ENCODE measurements around the gene TSFM.
"Not testable (repeated sequence)": the region's sequence is repeated elsewhere in the genome, so short reads cannot be mapped to it uniquely, and the experiment has no call there.

The TSFM gene

DNA sequence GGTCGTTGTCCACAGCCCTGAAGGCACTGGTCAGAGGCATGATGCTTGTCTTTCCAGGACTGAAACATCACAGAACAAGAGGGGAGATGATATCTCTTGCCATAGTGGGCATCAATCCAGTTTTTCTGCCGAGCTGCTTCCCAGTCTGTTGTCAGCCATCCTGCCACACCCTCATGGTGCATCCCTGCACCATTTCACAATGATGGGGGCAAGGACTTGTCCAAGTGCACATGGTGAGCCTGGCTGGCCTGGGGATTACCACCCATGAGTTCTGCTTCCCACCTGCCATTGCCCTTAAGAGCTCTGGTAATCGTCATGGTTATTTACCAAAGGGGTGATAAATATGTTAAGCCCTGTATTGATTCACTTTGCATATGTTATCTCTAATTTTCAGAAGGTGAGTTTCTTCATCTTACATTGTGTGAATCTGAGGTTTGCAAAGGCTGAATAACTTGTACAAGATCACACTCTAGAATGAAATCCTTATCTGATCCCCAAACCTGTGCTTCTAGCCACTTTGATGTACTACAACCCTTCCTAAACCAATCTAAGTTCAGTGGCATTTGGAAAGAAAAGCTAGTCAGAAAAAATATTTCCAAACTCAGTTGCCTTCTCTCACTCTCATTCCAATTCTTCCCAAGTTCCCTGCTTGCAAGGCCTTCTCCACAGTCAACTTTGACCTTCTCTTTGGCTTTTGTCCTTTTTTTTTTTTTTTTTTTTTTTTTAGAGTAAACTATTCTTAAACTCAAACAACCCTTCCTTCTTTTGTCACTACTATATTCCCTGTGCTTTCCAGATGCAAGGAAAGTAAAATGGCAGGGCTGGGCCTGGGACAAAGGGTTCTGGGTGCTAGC, 33.6 kb downstream of the TSFM start:
- no peak for FAIRE-seq

DNA sequence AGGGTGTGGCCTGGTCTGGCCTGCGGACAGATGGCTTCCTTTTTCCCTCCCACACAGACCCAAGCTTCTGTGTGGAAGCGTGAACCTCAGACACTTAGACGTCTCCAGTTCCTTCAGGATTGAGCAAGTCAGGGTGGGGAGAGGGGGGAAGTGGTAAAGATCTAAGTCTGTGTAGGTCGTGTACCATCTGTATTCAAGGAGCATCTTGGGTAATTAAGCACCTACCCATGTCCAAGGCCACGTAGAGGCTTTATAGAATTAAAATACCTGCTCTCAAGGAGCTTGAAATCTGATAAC, 34.2 kb downstream of the TSFM start:
- FAIRE-seq = no peak

DNA sequence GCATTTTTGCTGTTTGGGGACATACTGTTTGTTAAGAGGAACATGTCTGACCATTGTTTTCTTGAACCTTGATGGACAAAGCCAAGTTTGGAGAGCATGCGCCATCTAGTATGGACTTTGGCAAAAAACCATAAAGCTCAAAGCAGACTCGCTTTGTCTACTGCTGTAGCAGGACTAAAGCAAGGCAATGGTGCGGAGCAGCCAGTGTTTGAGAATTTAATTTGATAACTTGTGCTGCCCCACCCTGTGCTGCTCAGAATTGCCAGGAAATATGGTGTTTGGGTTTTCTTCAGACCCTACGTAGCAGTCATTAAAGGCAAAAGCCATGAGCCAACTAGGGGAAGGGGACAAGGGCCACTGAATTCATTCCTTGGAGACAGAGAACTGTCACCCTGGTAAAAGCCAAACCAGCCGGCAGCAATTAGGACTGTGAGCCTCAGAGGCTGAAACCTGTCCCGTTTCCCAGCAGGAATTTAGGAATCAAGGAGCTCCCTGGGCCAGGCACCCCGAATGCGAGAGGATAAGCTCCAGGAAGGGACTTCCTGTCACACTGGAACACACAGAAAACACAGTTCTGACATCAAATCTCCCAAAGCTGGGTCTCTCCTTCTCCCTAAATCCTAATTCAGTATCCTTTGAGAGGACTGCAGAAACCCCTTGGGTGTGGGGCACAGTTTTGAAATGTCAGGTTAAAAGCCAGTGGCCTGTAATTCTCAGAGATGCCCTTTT, 34.8 kb downstream of the TSFM start:
- no peak for FAIRE-seq

DNA sequence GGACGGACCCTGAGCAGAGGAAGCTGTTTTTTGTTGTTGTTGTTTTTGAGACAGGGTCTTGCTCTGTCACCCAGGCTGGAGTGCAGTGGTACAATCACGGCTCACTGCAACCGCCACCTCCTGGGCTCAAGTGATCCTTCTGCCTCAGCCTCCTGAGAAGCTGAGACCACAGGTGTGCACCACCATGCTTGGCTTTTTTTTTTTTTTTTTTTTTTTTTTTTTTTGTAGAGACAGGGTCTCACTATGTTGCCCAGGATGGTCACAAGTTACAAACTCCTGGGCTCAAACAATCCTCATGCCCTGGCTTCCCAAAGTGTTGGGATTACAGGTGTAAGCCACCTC, 35.4 kb downstream of the TSFM start:
- not testable (repeated sequence) for FAIRE-seq

DNA sequence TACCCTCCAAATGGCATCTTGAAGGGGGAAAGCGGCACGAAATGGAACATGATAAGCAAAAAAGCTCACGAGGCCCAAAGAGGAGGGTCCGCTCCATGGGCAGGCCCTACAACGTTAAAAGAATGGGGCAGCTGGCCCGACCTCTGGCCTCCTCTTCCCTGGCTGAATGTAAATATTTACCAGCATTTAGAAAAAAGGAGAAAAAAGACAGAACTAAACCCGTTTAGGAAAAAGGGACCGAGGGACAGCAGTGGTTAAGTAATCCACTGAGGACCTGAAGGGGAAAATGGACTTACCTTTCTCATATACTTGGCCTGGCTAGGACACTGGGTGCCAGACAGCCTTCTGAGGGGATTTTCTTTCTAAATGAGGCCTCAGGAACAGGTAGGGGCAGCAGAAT, 37.5 kb downstream of the TSFM start:
- FAIRE-seq = not testable (repeated sequence)

DNA sequence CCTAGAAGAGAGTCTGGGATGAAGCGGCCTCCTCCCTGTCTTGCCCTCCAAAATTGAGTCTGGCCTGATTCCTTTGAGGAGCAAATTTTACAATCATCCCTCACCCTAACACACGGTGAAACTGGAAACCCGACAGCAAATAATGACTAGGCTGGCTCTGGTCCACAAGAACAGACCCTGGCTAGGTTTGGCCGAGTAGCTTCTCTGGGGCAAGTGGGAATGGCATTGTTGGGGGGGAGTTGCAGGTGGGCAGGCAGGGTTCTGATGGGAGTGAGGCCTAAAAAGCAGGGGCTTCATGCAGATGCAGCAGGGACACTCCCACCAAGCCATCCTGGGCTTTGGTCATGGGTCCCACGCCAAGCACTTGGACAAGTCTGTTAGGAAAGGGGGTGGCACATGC, 38.4 kb downstream of the TSFM start:
- not testable (repeated sequence) for FAIRE-seq

DNA sequence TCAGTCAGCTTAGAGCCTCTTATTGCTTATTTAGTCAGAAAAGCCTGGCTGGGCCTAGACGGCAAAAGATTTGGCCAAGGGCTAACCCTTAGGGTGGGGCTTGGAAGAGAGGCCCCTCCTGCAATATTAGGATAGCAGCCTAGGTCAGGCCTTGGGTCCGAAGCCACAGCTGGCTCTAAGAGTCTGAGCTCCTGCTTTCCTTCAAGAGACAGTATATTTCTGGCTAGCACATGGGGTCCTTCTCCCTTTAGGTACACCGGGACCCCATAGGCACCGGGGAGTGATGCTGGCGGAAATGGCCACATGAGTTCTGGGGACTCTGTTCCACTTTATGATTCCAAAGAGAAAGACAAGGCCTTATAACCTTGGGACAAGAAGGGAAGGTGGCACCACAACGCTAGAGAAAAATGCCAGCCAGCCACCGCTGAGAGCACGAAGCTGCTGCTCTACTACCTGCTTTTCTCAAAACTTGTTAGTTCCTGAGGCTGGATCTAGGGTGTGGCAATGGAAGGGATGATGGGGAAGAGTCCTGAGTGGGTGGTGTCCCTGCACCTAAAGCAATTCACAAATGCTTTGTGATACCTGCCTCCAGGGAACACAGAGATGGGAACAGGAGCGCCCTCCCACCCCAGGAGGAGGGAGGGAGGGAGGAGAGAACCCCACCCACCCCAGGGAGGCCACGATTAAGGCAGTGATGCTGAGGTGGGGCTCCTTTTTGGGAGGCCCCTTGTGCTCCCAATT, 39.1 kb downstream of the TSFM start:
- FAIRE-seq = no peak

DNA sequence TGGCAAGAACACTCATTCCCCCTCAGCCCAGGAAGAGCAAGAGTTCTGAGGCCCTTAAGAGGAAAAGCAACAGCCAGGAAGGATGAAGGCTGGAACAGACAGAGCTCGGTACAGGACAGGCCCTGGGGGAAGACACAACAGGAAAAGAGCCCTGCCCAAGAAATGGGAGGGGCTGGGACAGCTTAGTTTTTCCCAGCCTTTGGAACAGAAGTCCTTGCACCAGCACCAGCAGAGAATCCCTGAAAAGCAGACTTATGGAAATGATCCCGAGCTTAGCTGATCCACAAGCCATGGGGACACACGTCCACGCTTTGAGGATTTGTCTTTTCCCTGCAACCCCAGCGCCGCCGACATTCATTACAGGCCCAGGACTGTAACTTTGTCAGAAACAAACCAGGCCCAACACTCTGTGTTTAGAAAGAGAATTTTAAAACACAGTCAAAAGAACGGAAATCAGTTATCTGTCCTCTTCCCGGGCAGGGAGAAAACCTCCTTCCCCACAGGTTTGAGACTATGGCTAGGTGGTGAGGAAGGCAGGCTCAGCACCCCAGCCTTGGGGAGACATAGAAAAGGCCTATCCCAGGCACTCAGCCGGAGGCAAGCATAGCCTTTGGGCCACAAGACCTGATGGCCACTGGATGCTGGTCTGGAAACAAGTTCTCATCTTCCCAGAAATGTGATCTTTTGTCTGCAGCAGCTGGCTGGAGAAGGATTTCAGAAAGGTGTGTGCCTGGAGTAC, 40.0 kb downstream of the TSFM start:
- no peak for FAIRE-seq

DNA sequence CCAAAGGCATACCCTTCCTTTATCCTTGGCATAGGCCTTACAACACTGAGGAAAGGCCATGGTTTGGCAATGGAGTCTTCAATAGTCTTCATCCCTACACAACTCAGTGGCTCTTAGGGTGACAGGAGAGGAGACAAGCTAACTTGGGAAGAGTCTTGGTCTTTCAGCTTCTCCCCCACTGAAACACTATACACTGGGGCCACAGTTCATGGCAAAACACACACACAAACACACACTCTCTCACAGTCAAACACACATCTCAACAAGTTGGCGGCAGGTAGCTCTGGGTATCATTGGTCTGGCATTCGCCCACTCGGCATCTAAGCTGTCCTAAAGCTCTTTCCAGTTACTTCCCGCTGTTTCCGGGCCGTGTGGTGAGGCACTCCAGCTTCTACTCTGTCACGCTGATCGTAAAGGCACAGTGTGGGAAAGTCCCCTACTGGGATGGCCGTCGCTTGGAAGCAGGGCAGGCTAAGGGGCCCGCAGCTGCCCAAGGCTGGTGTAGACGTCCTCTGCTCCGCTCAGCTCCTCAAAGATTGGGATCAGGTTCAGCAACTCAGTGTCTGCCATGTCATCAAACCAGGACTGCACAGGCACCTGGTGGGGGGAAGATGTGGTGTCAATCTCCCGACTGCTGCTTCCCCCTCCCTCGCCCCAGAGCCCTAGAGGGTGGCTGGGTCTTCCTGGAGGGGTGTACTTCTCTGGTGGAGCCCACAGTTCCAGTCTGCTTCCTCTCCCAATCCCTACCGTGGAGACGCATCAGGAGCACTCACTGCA, 40.7 kb downstream of the TSFM start:
- no peak for FAIRE-seq

DNA sequence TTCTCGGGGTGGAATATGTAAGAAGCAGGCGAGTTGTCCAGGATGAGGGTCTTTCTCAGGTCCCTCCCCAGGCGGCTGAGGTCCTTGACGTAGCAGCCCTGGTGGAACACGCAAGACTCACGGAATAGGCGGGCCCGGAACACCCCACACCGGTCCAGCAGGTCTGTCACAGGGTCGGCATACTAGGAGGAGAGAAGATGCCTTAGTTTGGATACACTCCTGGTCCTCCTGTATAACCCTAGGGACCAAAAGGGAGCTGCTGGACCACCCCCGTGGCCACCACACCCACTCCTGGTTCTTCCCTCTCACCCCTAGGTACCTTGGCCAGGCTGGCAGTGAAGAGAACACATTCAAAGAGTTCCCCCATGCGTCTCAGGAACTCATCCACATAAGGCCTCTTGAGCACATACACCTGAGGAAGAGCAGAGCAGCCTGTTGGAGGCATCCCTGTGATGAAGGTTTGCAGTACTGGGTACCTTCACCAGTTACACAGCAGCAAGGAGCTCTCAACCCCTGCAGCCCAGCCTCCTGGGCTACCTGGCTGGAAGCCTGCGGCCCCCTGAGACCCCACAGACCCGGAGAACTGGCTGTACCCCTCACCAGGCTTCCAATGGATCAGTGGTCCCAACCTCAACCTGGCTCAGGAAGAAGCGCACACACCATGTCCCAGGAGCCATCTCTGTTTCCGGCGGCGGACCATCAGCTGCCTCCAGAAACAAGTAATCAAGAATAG, 41.5 kb downstream of the TSFM start:
- no peak for FAIRE-seq

DNA sequence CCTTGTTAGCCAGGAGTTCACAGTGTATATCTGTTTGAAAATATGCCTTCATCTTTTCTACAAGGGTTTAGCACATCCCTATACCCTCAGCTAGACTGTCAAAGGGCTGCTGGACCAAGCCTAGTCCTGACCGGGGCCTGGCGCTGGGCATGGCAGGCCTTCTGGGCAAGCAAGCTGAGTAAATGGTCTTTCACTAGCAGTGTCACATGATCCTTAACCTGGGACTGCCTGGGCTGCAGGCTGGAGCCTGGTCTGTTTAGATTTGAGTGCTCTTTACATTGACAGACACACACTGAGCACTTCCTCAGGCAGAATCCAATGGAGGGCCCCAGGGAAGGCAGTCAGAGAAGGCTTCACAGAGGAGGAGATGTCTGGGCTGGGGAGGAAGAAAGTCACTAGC, 42.9 kb downstream of the TSFM start:
- FAIRE-seq = no peak

DNA sequence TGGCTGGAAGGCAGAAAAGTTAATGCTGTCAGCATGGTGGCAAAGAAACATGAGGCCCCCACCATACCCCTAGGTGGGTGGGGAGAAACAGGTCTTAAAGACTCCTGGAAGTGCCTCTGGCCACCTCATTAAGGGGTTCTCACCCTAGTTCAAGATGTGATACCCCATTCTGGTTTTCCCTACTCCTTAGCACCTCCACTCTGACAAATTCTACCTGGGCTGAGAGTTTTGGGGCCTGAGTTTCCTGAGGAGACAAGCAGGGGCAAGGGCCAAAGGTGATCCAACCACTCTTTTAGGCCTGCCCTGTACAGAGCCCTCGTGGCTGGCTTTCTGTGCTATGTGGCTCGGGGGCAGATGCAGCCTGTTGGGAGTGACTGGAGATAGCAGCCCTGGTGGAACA, 43.8 kb downstream of the TSFM start:
- FAIRE-seq = no peak

DNA sequence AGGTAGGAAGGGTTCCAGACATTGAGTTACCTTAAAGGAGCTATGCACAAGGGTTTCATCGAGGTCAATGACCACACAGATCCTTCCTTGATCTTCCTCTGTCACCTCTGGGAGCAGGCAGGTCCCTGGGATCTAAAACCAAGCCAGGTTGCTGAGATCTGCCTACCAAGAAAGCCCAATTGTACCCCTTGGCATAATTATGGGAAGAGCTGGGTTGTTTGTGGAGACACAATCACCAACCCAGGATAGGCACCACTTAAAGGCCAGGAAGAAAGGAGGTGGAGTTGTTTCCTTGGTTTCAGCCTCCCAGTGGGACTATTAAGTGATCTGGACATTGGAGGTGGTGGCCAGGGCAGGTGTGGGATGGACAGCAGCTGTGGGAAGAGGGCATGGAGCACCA, 44.4 kb downstream of the TSFM start:
- no peak for FAIRE-seq

DNA sequence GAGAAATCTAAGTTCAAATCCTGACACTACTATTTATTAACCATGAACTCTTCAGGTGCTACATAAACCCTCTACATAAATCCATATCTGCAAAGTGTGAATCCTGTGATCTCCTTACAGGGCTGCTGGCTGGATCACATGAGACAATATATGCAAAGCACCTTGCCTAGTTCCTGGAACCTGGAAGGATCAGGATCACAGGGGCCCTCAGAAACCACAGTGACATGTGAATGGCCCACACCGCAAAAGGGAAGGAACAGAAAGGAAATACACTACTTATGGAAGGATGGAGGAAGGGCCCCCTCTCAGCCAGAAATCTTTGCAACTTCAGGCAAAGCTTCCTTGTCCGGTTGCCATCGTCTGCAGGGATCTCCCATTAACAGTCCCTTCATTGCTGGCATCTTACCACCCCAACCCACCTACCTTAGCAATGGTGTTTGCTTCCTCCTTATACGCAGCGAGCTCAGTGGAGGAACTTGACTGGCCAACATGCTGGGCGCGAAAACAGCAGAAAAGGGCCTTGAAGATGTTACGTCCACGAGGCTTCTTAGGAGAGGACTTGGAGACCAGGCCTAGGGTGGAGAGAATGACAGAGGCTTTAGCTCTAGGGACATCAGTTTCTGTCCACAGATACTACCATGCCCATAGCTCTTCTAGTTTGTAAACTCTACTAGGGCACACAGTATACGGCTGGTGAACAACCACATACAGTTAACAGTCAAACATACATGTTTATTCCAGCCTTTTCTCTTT, 46.6 kb downstream of the TSFM start:
- no peak for FAIRE-seq

DNA sequence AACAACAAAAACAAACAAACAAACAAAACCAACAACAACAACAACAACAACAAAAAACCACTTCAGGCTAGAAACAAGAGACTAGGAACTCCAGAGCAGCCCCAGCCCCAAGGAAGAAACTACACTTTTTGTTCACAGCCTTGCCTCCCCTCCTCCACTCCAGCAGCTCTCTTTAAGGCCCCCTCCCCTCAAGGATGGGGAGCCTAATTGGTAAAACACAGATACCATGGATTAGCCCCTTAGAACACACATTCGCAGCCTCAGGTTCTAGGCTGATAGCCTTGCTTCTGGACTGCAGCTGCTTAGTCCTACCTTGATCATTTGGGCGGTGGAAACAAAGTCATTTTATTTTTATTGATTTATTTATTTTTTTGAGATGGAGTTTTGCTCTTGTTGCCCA, 47.8 kb downstream of the TSFM start:
- no peak for FAIRE-seq

DNA sequence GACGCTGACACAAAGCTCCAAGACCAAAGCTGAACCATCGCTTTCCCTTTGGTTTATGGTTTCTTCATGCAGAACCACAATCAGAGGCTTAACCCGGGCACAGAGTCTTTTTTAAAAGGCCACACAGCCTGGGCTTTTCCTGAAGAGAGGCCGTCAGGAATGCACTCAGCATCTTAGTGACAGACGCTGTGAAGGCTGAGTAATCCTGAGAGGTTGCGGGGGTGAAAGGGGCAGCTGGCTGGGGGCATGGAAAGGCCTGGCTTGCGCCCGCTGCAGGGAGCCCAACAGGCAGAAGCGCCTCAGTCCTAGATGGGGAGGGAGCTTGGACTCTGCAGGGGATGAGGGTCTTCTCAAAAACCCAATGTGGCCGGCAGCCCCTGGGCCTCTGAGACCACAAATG, 50.4 kb downstream of the TSFM start:
- FAIRE-seq = no peak

DNA sequence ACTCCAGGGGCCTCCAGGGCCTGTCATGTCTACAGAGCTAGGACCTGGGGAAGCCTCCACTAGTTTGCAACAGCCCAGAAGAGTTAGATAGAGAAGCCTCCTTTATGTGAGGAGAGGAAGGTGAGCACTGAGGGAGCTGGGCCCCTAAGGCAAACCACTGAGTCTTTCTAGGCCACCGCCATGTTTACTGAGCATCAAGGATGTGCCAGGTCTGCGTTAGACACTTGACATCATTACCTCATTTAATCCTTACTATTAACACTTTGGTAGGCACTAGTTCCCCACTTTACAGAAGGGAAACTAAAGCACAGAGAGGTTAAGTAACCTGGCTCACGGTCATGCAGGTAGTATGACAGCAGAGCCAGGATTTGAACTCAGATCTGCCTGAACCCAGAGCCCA, 51.1 kb downstream of the TSFM start:
- FAIRE-seq = no peak

DNA sequence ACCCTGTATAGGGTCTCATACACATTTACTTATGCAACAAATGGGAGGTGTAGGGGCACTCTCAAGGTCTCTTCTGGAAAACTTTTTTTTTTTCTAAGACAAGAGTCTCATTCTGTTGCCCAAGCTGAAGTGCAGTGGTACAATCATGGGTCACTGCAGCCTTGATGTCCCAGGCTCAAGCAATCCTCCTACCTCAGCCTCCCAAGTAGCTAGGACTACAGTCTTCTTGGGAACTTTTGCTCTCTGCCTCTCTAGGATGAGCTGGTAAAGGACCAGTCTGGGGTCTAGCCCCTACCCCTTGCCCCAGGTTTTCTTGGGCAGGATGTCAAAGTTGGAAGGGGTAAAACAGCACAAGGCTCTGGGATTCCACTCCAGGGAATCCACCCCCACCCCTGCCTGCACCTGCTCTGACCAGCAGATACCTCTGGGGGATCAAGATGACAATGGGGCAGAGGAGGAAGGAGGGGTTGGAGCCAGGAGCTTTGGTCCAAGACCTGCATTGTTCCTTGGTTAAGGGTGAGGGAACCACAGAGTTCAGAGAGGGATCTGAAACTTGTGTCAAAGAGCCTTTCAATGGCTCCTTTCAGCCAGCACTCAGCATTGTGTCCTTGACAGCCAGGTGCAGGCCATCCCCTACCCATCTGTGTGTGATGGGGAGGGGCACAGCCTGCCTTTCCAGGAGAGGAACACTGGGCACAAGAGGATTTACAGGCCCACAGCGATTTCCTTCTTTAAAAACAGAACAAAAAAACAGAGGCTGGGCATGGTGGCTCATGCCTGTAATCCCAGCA, 51.7 kb downstream of the TSFM start:
- no peak for FAIRE-seq

DNA sequence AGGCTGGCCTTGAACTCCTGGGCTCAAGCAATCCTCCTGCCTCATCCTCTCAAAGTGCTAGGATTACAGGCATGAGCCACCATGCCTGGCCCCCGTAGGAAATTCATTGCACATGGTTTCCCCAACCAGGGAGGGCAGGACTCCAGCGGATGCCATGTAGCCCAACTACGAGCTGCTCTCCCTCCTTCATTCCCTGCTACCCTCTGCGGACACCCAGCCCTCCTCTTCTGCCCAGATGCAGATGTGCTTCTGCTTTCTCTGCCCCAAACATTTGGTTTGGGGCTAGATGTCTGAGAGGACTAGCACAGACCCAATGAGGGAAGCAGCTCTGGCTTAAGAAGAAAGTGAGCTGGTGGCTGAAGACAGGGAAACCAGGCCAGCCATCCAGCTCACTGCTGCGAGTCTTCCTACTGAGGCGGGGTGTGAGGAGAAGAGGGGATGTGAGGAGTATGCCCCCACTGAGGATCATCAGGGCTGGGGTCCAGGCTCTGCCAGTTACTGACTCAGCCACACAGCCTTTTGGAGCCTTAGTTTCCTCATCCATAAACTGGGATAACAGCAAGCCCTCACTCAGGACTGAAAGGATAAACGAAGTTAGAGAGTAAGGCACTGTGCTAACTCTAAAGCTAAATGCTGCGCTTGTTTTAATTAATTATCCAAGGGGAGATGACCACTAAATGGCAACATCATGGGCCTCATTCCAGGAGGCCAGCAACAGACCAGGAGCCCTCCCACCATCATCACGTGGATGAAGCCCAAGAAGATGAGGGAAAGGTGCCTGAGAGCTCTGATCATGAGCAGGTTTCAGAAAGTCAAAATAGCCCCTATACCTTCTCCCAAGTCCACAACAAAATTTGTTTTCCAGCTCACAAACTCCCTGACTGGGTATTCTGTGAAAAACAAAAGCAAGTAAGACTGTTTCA, 53.0 kb downstream of the TSFM start:
- FAIRE-seq = no peak

Data from colon (tissue), 2 donors.